ENCODE results near the gene PABPC4L.
"Not testable (repeated sequence)": the region's sequence is repeated elsewhere in the genome, so short reads cannot be mapped to it uniquely, and the experiment has no call there.

PABPC4L gene

GRCh38 chr4:134201216-134202161 is at the start of gene PABPC4L:
Gene PABPC4L (minus strand): TSS chr4:134201789. CDS start chr4:134201019, 770 bp downstream.
- no peak for DNase-seq

GRCh38 chr4:134251322-134251721 is 49.7 kb upstream of the PABPC4L start:
- no peak for DNase-seq

- no peak for DNase-seq
Measured at GRCh38 chr4:134243742-134244713, 42.4 kb upstream of the PABPC4L start.

- no peak for DNase-seq
Measured at GRCh38 chr4:134219043-134219442, 17.5 kb upstream of the PABPC4L start.

- DNase-seq = no peak
Measured at GRCh38 chr4:134216411-134216810, 14.8 kb upstream of the PABPC4L start.

- DNase-seq = no peak
Measured at GRCh38 chr4:134215620-134216344, 14.2 kb upstream of the PABPC4L start.

- DNase-seq = not testable (repeated sequence)
Measured at GRCh38 chr4:134207955-134208354, 6.4 kb upstream of the PABPC4L start.

- DNase-seq = no peak
Measured at GRCh38 chr4:134202166-134202956, 772 bp upstream of the PABPC4L start.

- DNase-seq = no peak
Measured at GRCh38 chr4:134200811-134201215, 776 bp downstream of the PABPC4L start.

GRCh38 chr4:134189949-134190348 is 11.6 kb downstream of the PABPC4L start:
- DNase-seq = no peak

GRCh38 chr4:134189480-134189879 is 12.1 kb downstream of the PABPC4L start:
- no peak for DNase-seq

GRCh38 chr4:134178706-134179105 is 22.9 kb downstream of the PABPC4L start:
- no peak for DNase-seq

- no peak for DNase-seq
Measured at GRCh38 chr4:134174271-134174670, 27.3 kb downstream of the PABPC4L start.

- no peak for DNase-seq
Measured at GRCh38 chr4:134160211-134160610, 41.4 kb downstream of the PABPC4L start.

GRCh38 chr4:134154097-134154496 is 47.5 kb downstream of the PABPC4L start:
- DNase-seq = no peak

- no peak for DNase-seq
Measured at GRCh38 chr4:134147941-134148340, 53.6 kb downstream of the PABPC4L start.

All from activated CD4-positive, alpha-beta T cell treated with anti-CD3 and anti-CD28 coated beads, Interleukin-2, amount 50 U/mL, for 1 hour (primary cell).